GM23338 (cell line): ENCODE results near the gene RELN. TPM values are rescaled to one million over a fixed set of nuclear protein-coding genes. Genes with fewer than 3 reads are reported as not detected.

ENCODE experiments used
- ATAC-seq: fragments of 200-7000 bp; cut with Tn5 transposase; 3 replicates; pipeline ENCODE4 v1.9.1; 2020
- DNase-seq: peaks from one replicate; pipeline ENCODE4 v3.0.0-alpha.2; 2015; ENCODE audit warnings: low spot score
- H2AFZ ChIP-seq: fragments of 200-600 bp; sonication (generic); 2 replicates; pipeline ENCODE4 v1.8.0; 2016; ENCODE audit warnings: antibody characterized with exemption, mild to moderate bottlenecking, moderate library complexity
- H3F3A ChIP-seq: fragments of 200-600 bp; sonication (generic); replicated peaks from 2 replicates; pipeline ENCODE4 v1.8.0; 2017; ENCODE audit warnings: antibody characterized with exemption, mixed run types, low read depth
- H3K27ac ChIP-seq: fragments of 200-600 bp; sonication (generic); 2 replicates; pipeline ENCODE4 v1.6.1; 2016; ENCODE audit warnings: low read depth
- H3K27me3 ChIP-seq: fragments of 200-600 bp; sonication (generic); 2 replicates; pipeline ENCODE4 v1.8.0; 2016; ENCODE audit warnings: mild to moderate bottlenecking, mixed run types, moderate library complexity; ENCODE audit not compliant: insufficient read depth
- H3K36me3 ChIP-seq: fragments of 200-600 bp; sonication (generic); 2 replicates; pipeline ENCODE4 v1.8.0; 2016; ENCODE audit warnings: mild to moderate bottlenecking; ENCODE audit not compliant: insufficient read depth
- H3K4me1 ChIP-seq: fragments of 200-600 bp; sonication (generic); 2 replicates; pipeline ENCODE4 v1.8.0; 2016; ENCODE audit warnings: mild to moderate bottlenecking, moderate library complexity; ENCODE audit not compliant: insufficient read depth
- H3K4me2 ChIP-seq: fragments of 200-600 bp; sonication (generic); 2 replicates; pipeline ENCODE4 v1.7.1; 2017; ENCODE audit warnings: mixed run types
- H3K4me3 ChIP-seq: fragments of 200-600 bp; sonication (generic); 2 replicates; pipeline ENCODE4 v1.6.1; 2016; ENCODE audit warnings: mixed run types
- H3K79me2 ChIP-seq: fragments of 200-600 bp; sonication (generic); replicated peaks from 2 replicates; pipeline ENCODE4 v1.8.0; 2017; ENCODE audit warnings: mild to moderate bottlenecking; ENCODE audit not compliant: insufficient read depth
- H3K9me2 ChIP-seq: fragments of 200-600 bp; sonication (generic); 2 replicates; pipeline ENCODE4 v1.8.0; 2017; ENCODE audit not compliant: insufficient read depth
- H4K20me1 ChIP-seq: fragments of 200-600 bp; sonication (generic); replicated peaks from 2 replicates; pipeline ENCODE4 v1.8.0; 2017; ENCODE audit warnings: mild to moderate bottlenecking; ENCODE audit not compliant: insufficient read depth
- H3K27ac Mint-ChIP-seq: 2 replicates; pipeline ENCODE4 v1.8.0; 2020; ENCODE audit warnings: inconsistent platforms, mild to moderate bottlenecking, moderate library complexity, mixed read lengths
- H3K27me3 Mint-ChIP-seq: 3 replicates; pipeline ENCODE4 v1.8.0; 2022; ENCODE audit warnings: low read depth, mild to moderate bottlenecking, moderate library complexity, mixed read lengths, inconsistent platforms; ENCODE audit not compliant: insufficient read depth, poor library complexity
- H3K36me3 Mint-ChIP-seq: 3 replicates; pipeline ENCODE4 v1.8.0; 2021; ENCODE audit warnings: low read depth, mild to moderate bottlenecking, inconsistent platforms, moderate library complexity, mixed read lengths
- H3K4me1 Mint-ChIP-seq: 3 replicates; pipeline ENCODE4 v1.8.0; 2020; ENCODE audit warnings: mild to moderate bottlenecking, inconsistent platforms, mixed read lengths
- H3K4me3 Mint-ChIP-seq: 3 replicates; pipeline ENCODE4 v1.8.0; 2021; ENCODE audit warnings: moderate library complexity, mild to moderate bottlenecking, inconsistent platforms, mixed read lengths
- H3K9me3 Mint-ChIP-seq: 3 replicates; pipeline ENCODE4 v1.8.0; 2020; ENCODE audit warnings: moderate library complexity, mild to moderate bottlenecking, inconsistent platforms, mixed read lengths
- CREB1 ChIP-seq: fragments of 250-450 bp; sonication (Bioruptor Pico); IDR thresholded peaks from 2 replicates; pipeline ENCODE4 v1.5.0; 2020; ENCODE audit warnings: low read depth, mild to moderate bottlenecking, moderate library complexity
- EZH2 ChIP-seq: fragments of 200-600 bp; sonication (generic); IDR thresholded peaks from one replicate; pipeline ENCODE4 v1.8.0; 2017; ENCODE audit warnings: antibody characterized with exemption, mild to moderate bottlenecking, low read depth; ENCODE audit not compliant: unreplicated experiment
- EZH2phosphoT487 ChIP-seq: fragments of 200-600 bp; sonication (generic); IDR thresholded peaks from one replicate; pipeline ENCODE4 v1.8.1; 2018; ENCODE audit warnings: antibody characterized with exemption; ENCODE audit not compliant: unreplicated experiment
- JUNB ChIP-seq: IDR thresholded peaks from one replicate; pipeline ENCODE4 v1.6.1; 2016; ENCODE audit warnings: antibody characterized with exemption; ENCODE audit not compliant: unreplicated experiment
- NANOG ChIP-seq: IDR thresholded peaks from 2 replicates; pipeline ENCODE4 v1.6.1; 2016; ENCODE audit warnings: antibody characterized with exemption, borderline replicate concordance
- POLR2AphosphoS5 ChIP-seq: IDR thresholded peaks from 2 replicates; pipeline ENCODE4 v1.6.1; 2016; ENCODE audit warnings: antibody characterized with exemption, low read depth
- STAT1 ChIP-seq: IDR thresholded peaks from one replicate; pipeline ENCODE4 v1.6.1; 2016; ENCODE audit warnings: antibody characterized with exemption; ENCODE audit not compliant: unreplicated experiment
- ZNF114 ChIP-seq: fragments of 250-450 bp; sonication (Bioruptor Pico); IDR thresholded peaks from 2 replicates; pipeline ENCODE4 v1.5.0; 2020; ENCODE audit warnings: mild to moderate bottlenecking, moderate library complexity
- ZNF331 ChIP-seq: fragments of 250-450 bp; sonication (Bioruptor Pico); IDR thresholded peaks from 2 replicates; pipeline ENCODE4 v1.5.0; 2020; ENCODE audit warnings: low read depth, mild to moderate bottlenecking, moderate library complexity
- polyA plus RNA-seq: library from polyadenylated mRNA; unstranded; fragments of >200 nt; fragmentation: Nextera tagmentation; extraction: Ambion mirVana; gene quantifications from 2 replicates; pipeline ENCODE4 v1.2.1, GENCODE V29; 2016
- total RNA-seq: library from RNA; depleted of rRNA; stranded (reverse); fragments of >200 nt; shearing (Covaris generic); gene quantifications from 2 replicates; pipeline ENCODE4 v1.2.3, GENCODE V29; 2014
- TF ChIP-seq, protein P1 (sequence below): IDR thresholded peaks from 2 replicates; pipeline ENCODE4 v1.6.1; 2016; ENCODE audit warnings: antibody characterized with exemption
- TF ChIP-seq, protein P2 (sequence below), 2 experiments: fragments of 200-600 bp in 1 of 2; sonication (generic) in 1 of 2; conservative IDR thresholded peaks; 2 replicates each; pipeline versions ENCODE4 v1.5.1 to v1.6.1; 2016 to 2017; ENCODE audit warnings: antibody characterized with exemption in 2 of 2, low read depth in 2 of 2, mild to moderate bottlenecking in 2 of 2, moderate library complexity in 1 of 2
- TF ChIP-seq, protein P3 (sequence below): fragments of 250-450 bp; sonication (Bioruptor Pico); IDR thresholded peaks from 2 replicates; pipeline ENCODE4 v1.5.0; 2020; ENCODE audit warnings: mild to moderate bottlenecking, moderate library complexity
- TF ChIP-seq, protein P4 (sequence below): IDR thresholded peaks from one replicate; pipeline ENCODE4 v1.6.1; 2018; ENCODE audit warnings: antibody characterized with exemption; ENCODE audit not compliant: unreplicated experiment

Gene RELN
- total and polyA plus RNA-seq, 2 experiments from 2014 or later: 0.10 to 0.76 TPM

DNA sequence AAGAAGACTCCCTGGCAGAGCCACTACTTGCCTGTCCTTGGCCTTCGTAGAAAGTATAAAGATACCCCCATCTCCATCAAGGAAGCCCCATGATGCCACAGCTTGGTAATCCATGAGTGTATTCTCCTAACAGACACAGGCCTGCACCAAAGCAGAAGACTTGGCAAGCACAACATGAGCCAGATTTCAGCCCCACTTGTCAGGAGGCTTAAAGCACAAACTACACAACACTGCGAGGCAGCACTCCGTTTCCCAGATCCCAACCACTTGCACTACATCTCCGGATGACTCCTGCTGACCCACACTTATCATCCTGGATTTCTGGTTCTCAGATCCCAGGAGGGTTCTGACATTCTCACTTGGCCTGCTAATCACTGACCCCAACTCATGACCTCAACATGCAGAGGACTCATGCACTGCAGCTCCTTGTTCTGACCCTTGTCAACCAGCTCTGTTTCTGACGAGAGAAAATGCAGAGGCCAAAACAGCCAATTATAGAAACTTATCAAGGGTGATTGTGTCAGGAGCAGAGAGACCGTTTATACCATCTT is 100.8 kb downstream of the RELN start:
- Mint-ChIP-seq H3K4me1 (no peaks in the 10 kb centered on the region), H3K4me3 (no peak overlapping the region), H3K27me3 (no peaks in the 10 kb centered on the region), H3K36me3 (no peaks in the 10 kb centered on the region), H3K9me3 (no peaks in the 10 kb centered on the region; the same call in 2 of the 3 replicates), H3K27ac (no peak overlapping the region)
- Histone ChIP-seq H3F3A (no peaks in the 10 kb centered on the region), H3K27me3 (no peaks in the 10 kb centered on the region), H3K4me1 (no peaks in the 10 kb centered on the region), H3K9me2 (no peaks in the 10 kb centered on the region), H4K20me1 (no peaks in the 10 kb centered on the region), H3K4me3 (no peak overlapping the region), H3K4me2 (no peak overlapping the region), H3K36me3 (no peaks in the 10 kb centered on the region), H2AFZ (no peak overlapping the region; the same call in 1 of the 2 replicates), H3K27ac (no peak overlapping the region), H3K79me2 (no peaks in the 10 kb centered on the region)
- TF ChIP-seq CREB1: no peak
- TF ChIP-seq ZNF114 (CRISPR knock-in tag): no peak
- TF ChIP-seq POLR2AphosphoS5: no peak
- TF ChIP-seq EZH2phosphoT487: no peak
- TF ChIP-seq EZH2: no peak
- no peak for TF ChIP-seq ZNF331
- no peak for TF ChIP-seq NANOG
- TF ChIP-seq, protein P1, sequence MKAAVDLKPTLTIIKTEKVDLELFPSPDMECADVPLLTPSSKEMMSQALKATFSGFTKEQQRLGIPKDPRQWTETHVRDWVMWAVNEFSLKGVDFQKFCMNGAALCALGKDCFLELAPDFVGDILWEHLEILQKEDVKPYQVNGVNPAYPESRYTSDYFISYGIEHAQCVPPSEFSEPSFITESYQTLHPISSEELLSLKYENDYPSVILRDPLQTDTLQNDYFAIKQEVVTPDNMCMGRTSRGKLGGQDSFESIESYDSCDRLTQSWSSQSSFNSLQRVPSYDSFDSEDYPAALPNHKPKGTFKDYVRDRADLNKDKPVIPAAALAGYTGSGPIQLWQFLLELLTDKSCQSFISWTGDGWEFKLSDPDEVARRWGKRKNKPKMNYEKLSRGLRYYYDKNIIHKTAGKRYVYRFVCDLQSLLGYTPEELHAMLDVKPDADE: no peak
- TF ChIP-seq, protein P2, sequence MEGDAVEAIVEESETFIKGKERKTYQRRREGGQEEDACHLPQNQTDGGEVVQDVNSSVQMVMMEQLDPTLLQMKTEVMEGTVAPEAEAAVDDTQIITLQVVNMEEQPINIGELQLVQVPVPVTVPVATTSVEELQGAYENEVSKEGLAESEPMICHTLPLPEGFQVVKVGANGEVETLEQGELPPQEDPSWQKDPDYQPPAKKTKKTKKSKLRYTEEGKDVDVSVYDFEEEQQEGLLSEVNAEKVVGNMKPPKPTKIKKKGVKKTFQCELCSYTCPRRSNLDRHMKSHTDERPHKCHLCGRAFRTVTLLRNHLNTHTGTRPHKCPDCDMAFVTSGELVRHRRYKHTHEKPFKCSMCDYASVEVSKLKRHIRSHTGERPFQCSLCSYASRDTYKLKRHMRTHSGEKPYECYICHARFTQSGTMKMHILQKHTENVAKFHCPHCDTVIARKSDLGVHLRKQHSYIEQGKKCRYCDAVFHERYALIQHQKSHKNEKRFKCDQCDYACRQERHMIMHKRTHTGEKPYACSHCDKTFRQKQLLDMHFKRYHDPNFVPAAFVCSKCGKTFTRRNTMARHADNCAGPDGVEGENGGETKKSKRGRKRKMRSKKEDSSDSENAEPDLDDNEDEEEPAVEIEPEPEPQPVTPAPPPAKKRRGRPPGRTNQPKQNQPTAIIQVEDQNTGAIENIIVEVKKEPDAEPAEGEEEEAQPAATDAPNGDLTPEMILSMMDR (conservative IDR thresholded peaks at IDR 0.05; ENCODE audit: low read depth in 2 of 2): no peak
- no peak for TF ChIP-seq STAT1
- TF ChIP-seq, protein P3, sequence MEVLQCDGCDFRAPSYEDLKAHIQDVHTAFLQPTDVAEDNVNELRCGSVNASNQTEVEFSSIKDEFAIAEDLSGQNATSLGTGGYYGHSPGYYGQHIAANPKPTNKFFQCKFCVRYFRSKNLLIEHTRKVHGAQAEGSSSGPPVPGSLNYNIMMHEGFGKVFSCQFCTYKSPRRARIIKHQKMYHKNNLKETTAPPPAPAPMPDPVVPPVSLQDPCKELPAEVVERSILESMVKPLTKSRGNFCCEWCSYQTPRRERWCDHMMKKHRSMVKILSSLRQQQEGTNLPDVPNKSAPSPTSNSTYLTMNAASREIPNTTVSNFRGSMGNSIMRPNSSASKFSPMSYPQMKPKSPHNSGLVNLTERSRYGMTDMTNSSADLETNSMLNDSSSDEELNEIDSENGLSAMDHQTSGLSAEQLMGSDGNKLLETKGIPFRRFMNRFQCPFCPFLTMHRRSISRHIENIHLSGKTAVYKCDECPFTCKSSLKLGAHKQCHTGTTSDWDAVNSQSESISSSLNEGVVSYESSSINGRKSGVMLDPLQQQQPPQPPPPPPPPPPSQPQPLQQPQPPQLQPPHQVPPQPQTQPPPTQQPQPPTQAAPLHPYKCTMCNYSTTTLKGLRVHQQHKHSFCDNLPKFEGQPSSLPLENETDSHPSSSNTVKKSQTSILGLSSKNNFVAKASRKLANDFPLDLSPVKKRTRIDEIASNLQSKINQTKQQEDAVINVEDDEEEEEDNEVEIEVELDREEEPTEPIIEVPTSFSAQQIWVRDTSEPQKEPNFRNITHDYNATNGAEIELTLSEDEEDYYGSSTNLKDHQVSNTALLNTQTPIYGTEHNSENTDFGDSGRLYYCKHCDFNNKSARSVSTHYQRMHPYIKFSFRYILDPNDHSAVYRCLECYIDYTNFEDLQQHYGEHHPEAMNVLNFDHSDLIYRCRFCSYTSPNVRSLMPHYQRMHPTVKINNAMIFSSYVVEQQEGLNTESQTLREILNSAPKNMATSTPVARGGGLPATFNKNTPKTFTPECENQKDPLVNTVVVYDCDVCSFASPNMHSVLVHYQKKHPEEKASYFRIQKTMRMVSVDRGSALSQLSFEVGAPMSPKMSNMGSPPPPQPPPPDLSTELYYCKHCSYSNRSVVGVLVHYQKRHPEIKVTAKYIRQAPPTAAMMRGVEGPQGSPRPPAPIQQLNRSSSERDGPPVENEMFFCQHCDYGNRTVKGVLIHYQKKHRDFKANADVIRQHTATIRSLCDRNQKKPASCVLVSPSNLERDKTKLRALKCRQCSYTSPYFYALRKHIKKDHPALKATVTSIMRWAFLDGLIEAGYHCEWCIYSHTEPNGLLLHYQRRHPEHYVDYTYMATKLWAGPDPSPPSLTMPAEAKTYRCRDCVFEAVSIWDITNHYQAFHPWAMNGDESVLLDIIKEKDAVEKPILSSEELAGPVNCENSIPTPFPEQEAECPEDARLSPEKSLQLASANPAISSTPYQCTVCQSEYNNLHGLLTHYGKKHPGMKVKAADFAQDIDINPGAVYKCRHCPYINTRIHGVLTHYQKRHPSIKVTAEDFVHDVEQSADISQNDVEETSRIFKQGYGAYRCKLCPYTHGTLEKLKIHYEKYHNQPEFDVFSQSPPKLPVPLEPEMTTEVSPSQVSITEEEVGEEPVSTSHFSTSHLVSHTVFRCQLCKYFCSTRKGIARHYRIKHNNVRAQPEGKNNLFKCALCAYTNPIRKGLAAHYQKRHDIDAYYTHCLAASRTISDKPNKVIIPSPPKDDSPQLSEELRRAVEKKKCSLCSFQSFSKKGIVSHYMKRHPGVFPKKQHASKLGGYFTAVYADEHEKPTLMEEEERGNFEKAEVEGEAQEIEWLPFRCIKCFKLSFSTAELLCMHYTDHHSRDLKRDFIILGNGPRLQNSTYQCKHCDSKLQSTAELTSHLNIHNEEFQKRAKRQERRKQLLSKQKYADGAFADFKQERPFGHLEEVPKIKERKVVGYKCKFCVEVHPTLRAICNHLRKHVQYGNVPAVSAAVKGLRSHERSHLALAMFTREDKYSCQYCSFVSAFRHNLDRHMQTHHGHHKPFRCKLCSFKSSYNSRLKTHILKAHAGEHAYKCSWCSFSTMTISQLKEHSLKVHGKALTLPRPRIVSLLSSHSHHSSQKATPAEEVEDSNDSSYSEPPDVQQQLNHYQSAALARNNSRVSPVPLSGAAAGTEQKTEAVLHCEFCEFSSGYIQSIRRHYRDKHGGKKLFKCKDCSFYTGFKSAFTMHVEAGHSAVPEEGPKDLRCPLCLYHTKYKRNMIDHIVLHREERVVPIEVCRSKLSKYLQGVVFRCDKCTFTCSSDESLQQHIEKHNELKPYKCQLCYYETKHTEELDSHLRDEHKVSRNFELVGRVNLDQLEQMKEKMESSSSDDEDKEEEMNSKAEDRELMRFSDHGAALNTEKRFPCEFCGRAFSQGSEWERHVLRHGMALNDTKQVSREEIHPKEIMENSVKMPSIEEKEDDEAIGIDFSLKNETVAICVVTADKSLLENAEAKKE (CRISPR knock-in tag): no peak
- TF ChIP-seq, protein P4, sequence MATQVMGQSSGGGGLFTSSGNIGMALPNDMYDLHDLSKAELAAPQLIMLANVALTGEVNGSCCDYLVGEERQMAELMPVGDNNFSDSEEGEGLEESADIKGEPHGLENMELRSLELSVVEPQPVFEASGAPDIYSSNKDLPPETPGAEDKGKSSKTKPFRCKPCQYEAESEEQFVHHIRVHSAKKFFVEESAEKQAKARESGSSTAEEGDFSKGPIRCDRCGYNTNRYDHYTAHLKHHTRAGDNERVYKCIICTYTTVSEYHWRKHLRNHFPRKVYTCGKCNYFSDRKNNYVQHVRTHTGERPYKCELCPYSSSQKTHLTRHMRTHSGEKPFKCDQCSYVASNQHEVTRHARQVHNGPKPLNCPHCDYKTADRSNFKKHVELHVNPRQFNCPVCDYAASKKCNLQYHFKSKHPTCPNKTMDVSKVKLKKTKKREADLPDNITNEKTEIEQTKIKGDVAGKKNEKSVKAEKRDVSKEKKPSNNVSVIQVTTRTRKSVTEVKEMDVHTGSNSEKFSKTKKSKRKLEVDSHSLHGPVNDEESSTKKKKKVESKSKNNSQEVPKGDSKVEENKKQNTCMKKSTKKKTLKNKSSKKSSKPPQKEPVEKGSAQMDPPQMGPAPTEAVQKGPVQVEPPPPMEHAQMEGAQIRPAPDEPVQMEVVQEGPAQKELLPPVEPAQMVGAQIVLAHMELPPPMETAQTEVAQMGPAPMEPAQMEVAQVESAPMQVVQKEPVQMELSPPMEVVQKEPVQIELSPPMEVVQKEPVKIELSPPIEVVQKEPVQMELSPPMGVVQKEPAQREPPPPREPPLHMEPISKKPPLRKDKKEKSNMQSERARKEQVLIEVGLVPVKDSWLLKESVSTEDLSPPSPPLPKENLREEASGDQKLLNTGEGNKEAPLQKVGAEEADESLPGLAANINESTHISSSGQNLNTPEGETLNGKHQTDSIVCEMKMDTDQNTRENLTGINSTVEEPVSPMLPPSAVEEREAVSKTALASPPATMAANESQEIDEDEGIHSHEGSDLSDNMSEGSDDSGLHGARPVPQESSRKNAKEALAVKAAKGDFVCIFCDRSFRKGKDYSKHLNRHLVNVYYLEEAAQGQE: no peak
- TF ChIP-seq JUNB: no peak
- ATAC-seq: no peak
- no peak for DNase-seq
